ENCODE data around the gene SLC12A9. TPM values are rescaled to one million over a fixed set of nuclear protein-coding genes. Genes with fewer than 3 reads are reported as not detected.
A peak's percentile ranks its signal among the peaks of the same experiment; 100 is the strongest.
"Not testable (repeated sequence)": the region's sequence is repeated elsewhere in the genome, so short reads cannot be mapped to it uniquely, and the experiment has no call there.

SLC12A9 gene
- polyA plus RNA-seq, 3 donors = 27.1 to 37.7 (median 37.4) TPM

- DNase-seq = no peak
Observed at GRCh38 chr7:100823534-100823933, 29.0 kb upstream of the SLC12A9 start.

GRCh38 chr7:100824499-100825214, 27.9 kb upstream of the SLC12A9 start:
- DNase-seq = no peak

GRCh38 chr7:100825215-100825671, 27.3 kb upstream of the SLC12A9 start:
- no peak for DNase-seq

GRCh38 chr7:100825751-100826513, 26.6 kb upstream of the SLC12A9 start:
- peak; percentile 36 for DNase-seq

- DNase-seq = no peak
Observed at GRCh38 chr7:100826514-100827329, 25.8 kb upstream of the SLC12A9 start.

GRCh38 chr7:100827330-100828226, 24.9 kb upstream of the SLC12A9 start, which contains the start of gene EPHB4:
Gene EPHB4, minus strand, starts transcription at chr7:100827523. Its CDS starts 493 bp downstream, at chr7:100827030.
- DNase-seq = peak; percentile 94

GRCh38 chr7:100829150-100829716, 23.3 kb upstream of the SLC12A9 start:
- DNase-seq = peak; percentile 47

- DNase-seq = no peak
Observed at GRCh38 chr7:100830396-100830795, 22.1 kb upstream of the SLC12A9 start.

- DNase-seq = no peak
Observed at GRCh38 chr7:100832281-100832633, 20.3 kb upstream of the SLC12A9 start.

GRCh38 chr7:100835903-100836811, 16.4 kb upstream of the SLC12A9 start:
- DNase-seq = peak; percentile 82

- no peak for DNase-seq
Observed at GRCh38 chr7:100836812-100837098, 15.8 kb upstream of the SLC12A9 start.

GRCh38 chr7:100837099-100837836, 15.2 kb upstream of the SLC12A9 start:
- DNase-seq = peak; percentile 94

- no peak for DNase-seq
Observed at GRCh38 chr7:100839361-100839760, 13.2 kb upstream of the SLC12A9 start.

- DNase-seq = no peak
Observed at GRCh38 chr7:100840470-100841100, 11.9 kb upstream of the SLC12A9 start.

- no peak for DNase-seq
Observed at GRCh38 chr7:100847360-100847759, 5.2 kb upstream of the SLC12A9 start.

GRCh38 chr7:100854146-100854895, 1.8 kb downstream of the SLC12A9 start:
- DNase-seq = no peak

GRCh38 chr7:100854899-100855298, 2.4 kb downstream of the SLC12A9 start:
- DNase-seq = not testable (repeated sequence)

GRCh38 chr7:100855515-100855914, 3.0 kb downstream of the SLC12A9 start:
- DNase-seq = no peak
